IPS DF 6.9 (cell line): ENCODE measurements around the gene C2CD4D.

ENCODE experiments used
- DNase-seq: peaks from one replicate; pipeline ENCODE4 v3.0.0-alpha.2; 2013; ENCODE audit warnings: low read depth, low spot score
- H3K27ac ChIP-seq: one replicate; pipeline ENCODE4 v1.5.1; 2013; ENCODE audit warnings: low read length, control low read depth
- H3K27me3 ChIP-seq: 2 replicates; pipeline ENCODE4 v1.6.1; 2013; ENCODE audit warnings: mild to moderate bottlenecking, low read length; ENCODE audit not compliant: control insufficient read depth, insufficient read depth
- H3K36me3 ChIP-seq: 2 replicates; pipeline ENCODE4 v1.6.1; 2013; ENCODE audit warnings: low read length; ENCODE audit not compliant: control insufficient read depth, insufficient read depth
- H3K4me1 ChIP-seq: 2 replicates; pipeline ENCODE4 v1.6.1; 2013; ENCODE audit warnings: low read length; ENCODE audit not compliant: control insufficient read depth, insufficient read depth
- H3K4me3 ChIP-seq: 2 replicates; pipeline ENCODE4 v1.5.1; 2013; ENCODE audit warnings: mild to moderate bottlenecking, low read length
- H3K9me3 ChIP-seq: 2 replicates; pipeline ENCODE4 v1.6.1; 2013; ENCODE audit warnings: low read length, inconsistent platforms; ENCODE audit not compliant: control insufficient read depth, insufficient read depth
- WGBS: extraction: QIAGEN DNeasy Blood & Tissue Kit; methylation state at CpG from one replicate; pipeline ENCODE4 v1.1.7; 2013; ENCODE audit warnings: mixed read lengths, missing lambda C conversion rate; ENCODE audit not compliant: insufficient read length, insufficient coverage; 5-methylcytosine and 5-hydroxymethylcytosine counted together

The C2CD4D gene

GRCh38 chr1:151835596-151835995 lies 4.0 kb downstream of the C2CD4D start:
- H3K36me3 ChIP-seq, result no peaks in the 10 kb centered on the region
- no peak for DNase-seq
- H3K27ac ChIP-seq, result no peak overlapping the region
- H3K4me1 ChIP-seq, result peaks cover 5% of the 10 kb centered on the region; the same call in 1 of the 2 replicates
- peaks cover 9% of the 10 kb centered on the region; the same call in 1 of the 2 replicates for H3K27me3 ChIP-seq
- no peaks in the 10 kb centered on the region for H3K9me3 ChIP-seq
- no peak overlapping the region for H3K4me3 ChIP-seq
- WGBS, result no CpG with 5 or more reads among the region's 7 CpGs

GRCh38 chr1:151834239-151834638 lies 5.4 kb downstream of the C2CD4D start:
- Histone ChIP-seq H3K36me3 (no peaks in the 10 kb centered on the region), H3K27ac (no peak overlapping the region), H3K4me3 (no peak overlapping the region), H3K9me3 (no peaks in the 10 kb centered on the region), H3K27me3 (peaks cover 9% of the 10 kb centered on the region; the same call in 1 of the 2 replicates), H3K4me1 (peaks cover 7% of the 10 kb centered on the region; the same call in 1 of the 2 replicates)
- no peak for DNase-seq
- no CpG with 5 or more reads among the region's 3 CpGs for WGBS

- Histone ChIP-seq H3K36me3 (no peaks in the 10 kb centered on the region), H3K27me3 (peaks cover 9% of the 10 kb centered on the region; the same call in 1 of the 2 replicates), H3K4me1 (peaks cover 9% of the 10 kb centered on the region; the same call in 1 of the 2 replicates), H3K4me3 (no peak overlapping the region), H3K9me3 (no peaks in the 10 kb centered on the region), H3K27ac (no peak overlapping the region)
- no peak for DNase-seq
- WGBS, result no CpG with 5 or more reads among the region's 8 CpGs
These were observed 6.3 kb downstream of the C2CD4D start for GRCh38 chr1:151833172-151833900.

DNA sequence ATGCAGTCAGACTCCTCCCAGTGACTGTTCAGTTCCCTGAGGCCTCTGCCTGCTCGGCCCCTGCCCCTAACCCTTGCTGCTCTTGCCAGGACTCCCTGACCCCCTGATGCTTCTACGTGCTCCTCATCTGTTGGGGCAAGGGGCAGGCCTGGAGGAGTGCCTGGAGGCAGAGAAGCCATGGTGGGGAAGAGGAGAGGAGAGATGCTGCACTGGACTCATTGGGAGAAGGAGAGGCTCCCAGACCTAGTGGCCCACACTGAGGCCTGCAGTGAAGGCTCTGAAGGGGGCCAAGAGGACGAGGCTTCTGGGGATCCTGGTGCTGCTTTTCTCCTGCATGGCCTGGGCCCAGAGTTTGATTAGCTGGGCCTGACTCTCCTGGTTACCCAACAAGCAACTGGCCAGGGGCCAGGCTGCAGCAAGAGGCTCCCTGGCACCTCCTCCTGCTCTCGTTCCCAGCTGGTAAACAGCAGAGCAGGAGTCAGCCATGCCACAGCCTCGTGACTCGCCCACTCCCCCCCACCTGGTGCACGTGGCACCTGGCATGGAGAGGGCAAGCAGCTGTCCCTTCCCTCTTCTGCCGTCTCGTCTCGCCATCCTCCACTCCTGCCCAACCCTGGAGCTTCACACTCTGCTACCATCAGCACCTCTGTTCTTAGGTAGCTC lies 7.2 kb downstream of the C2CD4D start:
- WGBS, result no CpG with 5 or more reads among the region's 10 CpGs
- H3K4me3 ChIP-seq, result no peak overlapping the region
- no peak overlapping the region for H3K27ac ChIP-seq
- peaks cover 4% of the 10 kb centered on the region; the same call in 1 of the 2 replicates for H3K27me3 ChIP-seq
- H3K9me3 ChIP-seq, result no peaks in the 10 kb centered on the region
- no peaks in the 10 kb centered on the region for H3K36me3 ChIP-seq
- H3K4me1 ChIP-seq, result peaks cover 13% of the 10 kb centered on the region; the same call in 1 of the 2 replicates
- DNase-seq, result no peak

DNA sequence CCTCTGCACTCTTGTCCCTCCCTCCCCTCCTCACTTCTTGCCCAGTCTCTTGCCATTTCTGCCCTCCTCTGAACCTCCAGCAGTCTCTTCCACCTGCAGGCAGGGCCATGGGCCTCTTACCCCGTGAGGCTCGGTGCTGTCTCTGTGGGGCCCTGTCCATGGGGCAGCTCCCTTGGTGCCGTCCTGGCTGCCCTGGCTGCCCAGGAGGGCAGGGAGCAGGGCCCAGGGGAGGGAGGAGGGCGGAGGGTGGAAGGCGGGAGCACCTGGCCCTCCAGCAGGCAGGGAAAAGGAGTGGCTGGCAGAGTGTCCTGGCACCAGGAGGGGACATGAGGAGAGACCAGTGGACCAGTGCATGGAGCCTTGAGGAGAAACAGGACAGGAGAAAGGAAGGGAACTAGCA lies 8.0 kb downstream of the C2CD4D start, which contains the start of gene RORC:
Gene RORC (minus strand): TSS at position 198 of the 400 bp plus-strand sequence. CDS start 38 bp downstream, at position 160.
- Histone ChIP-seq H3K4me1 (peaks cover 11% of the 10 kb centered on the region; the same call in 1 of the 2 replicates), H3K9me3 (no peaks in the 10 kb centered on the region), H3K36me3 (no peaks in the 10 kb centered on the region), H3K4me3 (no peak within 1 kb of the TSS), H3K27me3 (no peaks in the 10 kb centered on the region), H3K27ac (no peak within 1 kb of the TSS)
- WGBS, result no CpG with 5 or more reads among the region's 5 CpGs
- no peak for DNase-seq

- H3K4me3 ChIP-seq, result no peak overlapping the region
- H3K4me1 ChIP-seq, result peaks cover 13% of the 10 kb centered on the region; the same call in 1 of the 2 replicates
- DNase-seq, result no peak
- no peaks in the 10 kb centered on the region for H3K36me3 ChIP-seq
- H3K27me3 ChIP-seq, result no peaks in the 10 kb centered on the region
- H3K27ac ChIP-seq, result no peak overlapping the region
- H3K9me3 ChIP-seq, result no peaks in the 10 kb centered on the region
- WGBS, result no CpG with 5 or more reads among the region's 4 CpGs
These were observed 8.4 kb downstream of the C2CD4D start for GRCh38 chr1:151831256-151831591.

GRCh38 chr1:151830055-151830454 lies 9.6 kb downstream of the C2CD4D start:
- H3K9me3 ChIP-seq, result no peaks in the 10 kb centered on the region
- H3K27me3 ChIP-seq, result no peaks in the 10 kb centered on the region
- H3K36me3 ChIP-seq, result no peaks in the 10 kb centered on the region
- DNase-seq, result no peak
- no peak overlapping the region for H3K4me3 ChIP-seq
- no CpG with 5 or more reads among the region's 6 CpGs for WGBS
- H3K4me1 ChIP-seq, result peaks cover 17% of the 10 kb centered on the region; the same call in 1 of the 2 replicates
- no peak overlapping the region for H3K27ac ChIP-seq

DNA sequence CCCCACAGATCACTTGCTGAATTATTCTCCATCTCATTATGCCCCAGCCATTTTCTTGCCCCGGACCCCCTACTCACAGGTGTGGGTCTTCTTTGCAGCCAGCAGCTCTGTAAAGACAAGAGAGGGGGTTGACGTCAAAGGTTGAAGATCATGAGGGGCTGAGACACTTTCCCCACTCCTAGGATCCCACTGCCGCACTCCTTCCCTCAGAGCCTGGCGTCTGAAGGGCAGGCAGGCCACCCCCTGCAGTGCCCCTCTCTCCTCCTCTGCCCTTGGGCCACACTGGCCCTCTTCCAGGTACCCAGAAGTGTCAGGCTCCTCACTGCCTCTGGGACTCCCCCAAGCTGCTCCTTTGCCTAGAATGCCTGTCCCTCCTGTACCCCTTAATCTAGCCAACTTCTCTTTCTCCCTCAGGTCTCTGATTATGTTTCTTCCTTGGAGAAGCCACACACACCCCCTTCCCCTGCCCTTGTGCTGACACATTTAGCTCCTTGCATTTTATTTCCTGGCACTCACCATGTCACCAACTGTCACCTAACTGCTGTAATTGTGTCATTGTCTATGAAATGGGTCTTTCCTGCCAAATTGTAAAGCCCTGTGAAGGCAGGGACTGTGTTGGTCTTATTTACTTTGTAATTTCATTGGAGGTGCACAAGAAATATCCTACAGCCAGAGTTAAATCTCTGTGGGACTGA lies 10.1 kb downstream of the C2CD4D start:
- peaks cover 17% of the 10 kb centered on the region; the same call in 1 of the 2 replicates for H3K4me1 ChIP-seq
- no peak overlapping the region for H3K4me3 ChIP-seq
- DNase-seq, result no peak
- no CpG with 5 or more reads among the region's 4 CpGs for WGBS
- no peaks in the 10 kb centered on the region for H3K9me3 ChIP-seq
- no peaks in the 10 kb centered on the region for H3K36me3 ChIP-seq
- H3K27me3 ChIP-seq, result no peaks in the 10 kb centered on the region
- no peak overlapping the region for H3K27ac ChIP-seq

- no peak for DNase-seq
- no peak overlapping the region for H3K4me3 ChIP-seq
- no peaks in the 10 kb centered on the region for H3K9me3 ChIP-seq
- H3K36me3 ChIP-seq, result no peaks in the 10 kb centered on the region
- no peaks in the 10 kb centered on the region for H3K27me3 ChIP-seq
- WGBS, result no CpG with 5 or more reads among the region's 12 CpGs
- H3K27ac ChIP-seq, result no peak overlapping the region
- peaks cover 17% of the 10 kb centered on the region; the same call in 1 of the 2 replicates for H3K4me1 ChIP-seq
These were observed 10.7 kb downstream of the C2CD4D start for GRCh38 chr1:151828921-151829320.

GRCh38 chr1:151827853-151828252 lies 11.8 kb downstream of the C2CD4D start:
- WGBS, result no CpG with 5 or more reads among the region's 9 CpGs
- no peak for DNase-seq
- Histone ChIP-seq H3K4me3 (no peak overlapping the region), H3K27me3 (no peaks in the 10 kb centered on the region), H3K9me3 (no peaks in the 10 kb centered on the region), H3K36me3 (no peaks in the 10 kb centered on the region), H3K27ac (no peak overlapping the region), H3K4me1 (peaks cover 17% of the 10 kb centered on the region; the same call in 1 of the 2 replicates)
